Measurements from ENCODE around the gene PTH1R. TPM values are rescaled to one million over a fixed set of nuclear protein-coding genes. Genes with fewer than 3 reads are reported as not detected.

The PTH1R gene
- total RNA-seq, result not detected in 2 replicates

DNA sequence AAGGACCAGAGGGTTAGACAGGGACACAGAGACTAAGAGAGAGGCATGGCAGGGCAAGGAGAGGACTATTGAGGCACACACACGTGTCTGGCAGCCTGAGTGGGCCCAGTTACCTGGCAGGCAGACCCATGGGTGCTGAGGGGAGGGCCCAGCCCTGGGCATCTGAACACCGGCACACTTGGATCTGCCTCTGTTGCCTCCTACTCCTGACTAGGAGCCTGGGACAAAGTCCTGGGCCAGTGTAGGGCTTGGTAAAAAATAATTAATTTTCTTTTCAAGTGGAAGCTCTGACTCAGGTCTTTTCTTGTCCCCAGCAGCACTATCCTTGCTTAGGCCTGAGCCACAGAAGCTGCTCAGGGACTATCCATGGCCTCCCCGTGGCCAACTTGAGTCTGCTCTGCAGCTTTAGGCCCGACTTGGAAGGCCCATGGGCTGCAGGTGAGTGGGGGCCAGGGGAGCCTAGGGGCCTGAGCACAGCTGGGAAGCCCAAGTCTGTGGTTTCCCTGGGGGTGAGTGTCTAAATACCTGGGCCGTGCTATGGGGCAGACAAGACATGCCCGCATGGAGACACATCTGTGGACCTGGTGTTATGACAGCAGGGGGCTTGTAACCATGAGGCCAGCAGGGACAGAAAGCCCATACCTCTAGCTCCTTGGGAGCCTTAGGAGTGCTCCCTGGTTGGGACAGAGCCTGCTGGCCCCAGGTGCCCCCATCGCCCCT lies at the start of gene PTH1R:
Gene PTH1R (plus strand): TSS at position 316 of the 720 bp plus-strand sequence. CDS start 5,839 bp downstream, outside the sequence.

DNA sequence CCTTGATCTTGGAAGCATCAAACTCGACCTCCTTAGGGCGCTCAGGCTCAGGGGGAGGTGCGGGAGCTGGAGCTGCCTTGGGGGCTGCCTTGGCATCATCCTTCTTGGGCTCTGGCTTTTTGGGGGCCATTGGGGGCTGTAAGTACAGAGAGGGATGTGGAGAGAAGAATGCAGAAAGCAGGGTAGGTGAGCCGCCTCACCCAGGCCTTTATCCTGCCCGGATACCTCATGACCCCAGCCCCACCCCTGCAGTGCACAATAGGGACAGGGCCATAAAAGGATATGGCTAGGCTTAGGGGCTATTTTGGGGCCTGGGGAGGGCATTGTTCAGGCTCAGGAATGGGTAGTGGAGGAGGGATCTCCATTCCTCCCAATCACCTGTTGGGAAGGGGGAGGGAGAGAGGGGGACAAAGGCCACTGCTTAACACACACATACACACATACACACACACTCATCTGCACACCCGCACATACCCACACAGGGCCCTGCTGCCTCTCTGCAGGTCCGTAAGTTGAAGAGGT lies 14.2 kb upstream of the PTH1R start, which contains the start of gene MYL3:
Gene MYL3 (minus strand): TSS at position 184 of the 522 bp plus-strand sequence. CDS start 54 bp downstream, at position 130.

Other genes starting within 250 kb of the PTH1R start
- gene ALS2CL, start 184.0 kb upstream of the PTH1R start, total RNA-seq, result 49.5 and 57.3 TPM in 2 replicates
- gene TMIE, start 176.3 kb upstream of the PTH1R start, total RNA-seq, result 0.14 TPM in 1 of 2 replicates, not detected in the other
- not detected in 2 replicates for gene PRSS50, start 159.9 kb upstream of the PTH1R start, total RNA-seq
- gene MYL3, start 14.3 kb upstream of the PTH1R start, total RNA-seq, result not detected in 2 replicates
- 43.4 and 58.6 TPM in 2 replicates for gene CCDC12, start 99.0 kb downstream of the PTH1R start, total RNA-seq
- 102 and 112 TPM in 2 replicates for gene NBEAL2, start 101.9 kb downstream of the PTH1R start, total RNA-seq

Measured in airway epithelial cell (primary cell).